ENCODE measurements around the gene C3.

- TF ChIP-seq CTCF (IDR thresholded peaks at IDR 0.05) = no peak
- no peak for TF ChIP-seq POLR2A (IDR thresholded peaks at IDR 0.05)
Measured at GRCh38 chr19:6754653-6755463, 34.4 kb upstream of the C3 start.

Data from transverse colon (tissue), 3 donors.